Stimulated activated naive B cell treated with anti-CD40 and anti-IgM and Interleukin-4, amounts not matched to agents 10 μg/mL and 1 μg/mL and 100 μg/mL, for 72 hours (primary cell): ENCODE data around the gene KIF7.
"Not testable (repeated sequence)": the region's sequence is repeated elsewhere in the genome, so short reads cannot be mapped to it uniquely, and the experiment has no call there.

Experiments
- ATAC-seq, 2 donors: fragments of 150-1000 bp; cut with Tn5 transposase; replicated peaks; 2 replicates each; pipeline ENCODE4 v1.10.0; 2021; ENCODE audit warnings: moderate library complexity in 1 of 2
- DNase-seq: peaks from one replicate; pipeline ENCODE4 v3.0.0; 2021
- H3K27ac Mint-ChIP-seq: one replicate; pipeline ENCODE4 v1.8.0; 2022; ENCODE audit warnings: mild to moderate bottlenecking, mixed read lengths
- H3K27me3 Mint-ChIP-seq, 2 donors: one replicate each; pipeline ENCODE4 v1.8.0; 2022; ENCODE audit warnings: mixed read lengths in 2 of 2
- H3K36me3 Mint-ChIP-seq, 2 donors: one replicate each; pipeline ENCODE4 v1.8.0; 2022; ENCODE audit warnings: mixed read lengths in 2 of 2, mild to moderate bottlenecking in 1 of 2
- H3K4me1 Mint-ChIP-seq, 2 donors: one replicate each; pipeline ENCODE4 v1.8.0; 2022; ENCODE audit warnings: mixed read lengths in 2 of 2, mild to moderate bottlenecking in 1 of 2
- H3K4me3 Mint-ChIP-seq, 2 donors: one replicate each; pipeline ENCODE4 v1.8.0; 2022; ENCODE audit warnings: mild to moderate bottlenecking in 2 of 2, mixed read lengths in 2 of 2, moderate library complexity in 1 of 2
- H3K9me3 Mint-ChIP-seq, 2 donors: one replicate each; pipeline ENCODE4 v1.8.0; 2022; ENCODE audit warnings: mixed read lengths in 2 of 2, mild to moderate bottlenecking in 1 of 2

Gene KIF7

DNA sequence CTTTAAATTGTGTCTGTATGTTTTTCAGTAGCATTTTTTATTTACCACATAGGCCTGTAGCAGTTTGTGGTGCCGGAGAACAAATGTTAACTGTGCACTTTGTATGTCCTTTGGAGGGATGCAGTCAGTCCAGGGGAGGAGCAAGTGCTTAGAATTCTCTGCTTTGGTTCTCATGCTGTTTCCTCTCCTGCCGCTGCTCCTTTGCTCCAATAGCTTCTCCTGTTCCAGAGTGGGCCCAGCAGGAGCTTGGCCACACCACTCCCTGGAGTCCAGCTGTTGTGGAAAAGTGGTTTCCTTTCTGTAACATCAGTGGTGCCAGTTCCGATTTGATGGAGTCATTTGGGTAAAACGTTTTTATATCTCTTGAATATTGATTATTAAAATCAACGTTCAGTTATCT, 63.4 kb downstream of the KIF7 start:
- H3K27ac Mint-ChIP-seq, result no peak overlapping the region
- no peaks in the 10 kb centered on the region for H3K27me3 Mint-ChIP-seq
- no peak overlapping the region for H3K4me3 Mint-ChIP-seq
- ATAC-seq, result no peak
- no peaks in the 10 kb centered on the region for H3K4me1 Mint-ChIP-seq
- no peaks in the 10 kb centered on the region for H3K9me3 Mint-ChIP-seq
- DNase-seq, result no peak
- no peaks in the 10 kb centered on the region for H3K36me3 Mint-ChIP-seq

DNA sequence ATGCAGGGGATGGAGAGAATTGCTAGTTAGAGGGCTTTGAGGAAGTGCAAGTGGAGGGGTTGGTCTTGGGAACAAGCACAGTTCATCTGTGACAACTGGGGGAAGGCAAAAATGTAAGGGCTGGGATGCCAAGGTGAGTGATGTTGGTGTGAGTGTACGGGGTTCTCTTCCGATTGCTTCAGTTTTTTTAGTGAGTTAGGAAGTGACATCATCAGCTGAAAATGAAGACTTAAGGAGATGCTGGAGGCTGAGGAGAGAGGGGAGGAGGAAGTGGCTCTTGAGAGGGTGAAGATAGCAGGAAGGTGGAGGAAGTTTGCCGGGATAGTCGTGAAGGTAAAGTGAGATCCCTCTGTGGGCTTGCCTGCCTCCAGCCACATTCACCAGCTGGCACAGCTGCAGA, 67.3 kb downstream of the KIF7 start:
- no peaks in the 10 kb centered on the region for H3K4me1 Mint-ChIP-seq
- no peaks in the 10 kb centered on the region for H3K36me3 Mint-ChIP-seq
- no peaks in the 10 kb centered on the region for H3K27me3 Mint-ChIP-seq
- DNase-seq (no peak), ATAC-seq (no peak)
- no peaks in the 10 kb centered on the region for H3K9me3 Mint-ChIP-seq
- H3K27ac Mint-ChIP-seq, result no peak overlapping the region
- H3K4me3 Mint-ChIP-seq, result no peak overlapping the region

DNA sequence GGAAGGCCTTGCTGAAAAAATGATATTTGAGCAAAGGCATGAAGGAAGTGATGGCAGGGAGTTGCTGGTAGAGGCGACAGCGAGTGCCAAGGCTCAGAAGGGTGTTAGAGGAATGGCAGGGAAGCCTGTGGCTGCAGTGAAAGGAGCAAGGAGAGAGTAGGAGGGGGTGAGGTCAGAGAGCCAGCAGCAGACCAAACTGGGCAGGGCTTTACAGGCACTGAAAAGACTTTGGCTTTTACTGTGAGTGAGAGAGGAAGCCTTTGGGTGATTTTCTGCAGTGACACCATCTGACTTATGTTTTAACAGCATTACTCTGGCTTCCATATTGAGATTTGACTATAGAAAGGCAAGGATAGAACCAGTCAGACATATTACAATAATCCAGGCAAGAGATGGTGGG, 68.6 kb downstream of the KIF7 start:
- Mint-ChIP-seq H3K36me3 (no peaks in the 10 kb centered on the region), H3K4me1 (no peaks in the 10 kb centered on the region), H3K9me3 (no peaks in the 10 kb centered on the region), H3K4me3 (no peak overlapping the region), H3K27me3 (no peaks in the 10 kb centered on the region), H3K27ac (no peak overlapping the region)
- ATAC-seq (no peak), DNase-seq (no peak)

DNA sequence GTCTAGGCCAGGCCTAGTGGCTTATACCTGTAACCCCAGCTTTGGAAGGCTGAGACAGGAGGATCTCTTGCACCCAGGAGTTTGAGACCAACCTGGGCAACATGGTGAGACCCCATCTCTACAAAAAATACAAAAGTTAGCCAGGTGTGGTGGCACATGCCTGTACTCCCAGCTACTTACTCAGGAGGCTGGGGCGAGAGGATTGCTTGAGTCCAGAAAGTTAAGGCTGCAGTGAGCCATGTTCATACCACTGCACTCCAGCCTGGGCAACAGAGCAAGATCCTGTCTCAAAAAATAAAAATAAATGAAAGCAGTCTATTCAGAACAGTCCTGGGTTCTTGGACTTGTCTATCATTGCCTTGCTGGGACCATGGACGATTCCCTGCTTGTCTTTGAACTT, 74.5 kb downstream of the KIF7 start:
- H3K27ac Mint-ChIP-seq, ATAC-seq, H3K4me3 Mint-ChIP-seq, H3K27me3 Mint-ChIP-seq, H3K36me3 Mint-ChIP-seq, H3K4me1 Mint-ChIP-seq, H3K9me3 Mint-ChIP-seq, DNase-seq: not testable (repeated sequence)

DNA sequence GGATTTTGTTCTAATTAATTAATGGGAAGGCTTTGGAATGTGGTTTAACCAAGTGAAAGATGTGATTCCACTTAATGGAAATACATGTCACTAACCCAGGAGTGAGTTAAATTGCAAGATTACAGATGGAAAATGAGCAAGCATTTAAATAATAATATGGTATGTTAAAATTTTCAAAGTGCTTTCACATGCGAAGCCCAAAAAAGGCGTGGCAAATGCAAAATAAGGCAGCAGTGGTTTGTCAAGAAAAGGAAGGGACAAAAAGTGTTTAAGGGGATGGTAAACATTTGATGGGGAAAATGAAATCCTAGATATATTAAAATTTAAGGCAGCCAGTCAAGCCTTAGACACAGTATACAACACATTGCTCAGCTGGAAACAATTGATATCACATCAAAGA, 77.1 kb downstream of the KIF7 start:
- Mint-ChIP-seq H3K9me3 (no peaks in the 10 kb centered on the region), H3K4me3 (no peak overlapping the region), H3K4me1 (peaks cover 8 to 10% of the 10 kb centered on the region in 2 donors)

More for the DNA sequence above, 77.1 kb downstream of the KIF7 start:
- no peaks in the 10 kb centered on the region for H3K36me3 Mint-ChIP-seq
- peaks cover 2 to 4% of the 10 kb centered on the region in 2 donors for H3K27me3 Mint-ChIP-seq
- DNase-seq (no peak), ATAC-seq (no peak)
- H3K27ac Mint-ChIP-seq, result no peak overlapping the region
